Breast epithelium (tissue), 4 donors: ENCODE measurements around the gene C1QTNF8. TPM values are rescaled to one million over a fixed set of nuclear protein-coding genes. Genes with fewer than 3 reads are reported as not detected.

Experiments
- DNase-seq, 2 donors: peaks; one replicate each; pipeline ENCODE4 v3.0.0-alpha.2; 2019; ENCODE audit warnings: low spot score in 2 of 2
- H3K27ac ChIP-seq, 2 donors: fragments of 200-600 bp; sonication (generic) in 1 of 2; one replicate each; pipeline ENCODE4 v1.5.1; 2016 to 2019; ENCODE audit warnings: mild to moderate bottlenecking in 1 of 2
- H3K27me3 ChIP-seq, 2 donors: fragments of 200-600 bp; sonication (generic) in 1 of 2; one replicate each; pipeline versions ENCODE4 v1.5.1 to v1.6.0; 2017 to 2019; ENCODE audit warnings: control low read depth in 1 of 2, mild to moderate bottlenecking in 1 of 2
- H3K36me3 ChIP-seq: fragments of 200-600 bp; one replicate; pipeline ENCODE4 v1.5.1; 2019
- H3K4me1 ChIP-seq, 2 donors: fragments of 200-600 bp; sonication (generic); one replicate each; pipeline ENCODE4 v1.5.1; 2016 to 2019; ENCODE audit warnings: control low read depth in 1 of 2
- H3K4me3 ChIP-seq, 3 donors: fragments of 200-600 bp; sonication (generic); 1 replicate in 2 of 3; 2 replicates in 1 of 3; pipeline ENCODE4 v1.5.1; 2016 to 2019; ENCODE audit warnings: mild to moderate bottlenecking in 3 of 3, moderate library complexity in 2 of 3
- H3K9me3 ChIP-seq, 2 donors: fragments of 200-600 bp; sonication (generic) in 1 of 2; one replicate each; pipeline ENCODE4 v1.5.1; 2016 to 2019; ENCODE audit warnings: control low read depth in 1 of 2
- CTCF ChIP-seq, 3 donors: fragments of 450-650 bp; IDR thresholded peaks; one replicate each; pipeline ENCODE4 v1.5.1; 2016 to 2017; ENCODE audit warnings: antibody characterized with exemption in 3 of 3, mild to moderate bottlenecking in 3 of 3, moderate library complexity in 3 of 3
- POLR2A ChIP-seq: fragments of 450-650 bp; IDR thresholded peaks from one replicate; pipeline ENCODE4 v1.6.1; 2016; ENCODE audit warnings: antibody characterized with exemption, mild to moderate bottlenecking, moderate library complexity
- POLR2AphosphoS5 ChIP-seq, 3 donors: sonication (generic); formaldehyde crosslinking; IDR thresholded peaks; one replicate each; pipeline ENCODE4 v1.6.1; 2017; ENCODE audit warnings: antibody characterized with exemption in 3 of 3
- intact Hi-C: fragments of 100-400 bp; cut with DNase I; formaldehyde crosslinking; loops from one replicate; pipeline ENCODE4 v1.15.1; 2023; ENCODE audit warnings: low total_unique reads
- total RNA-seq, 3 donors: library from RNA; depleted of rRNA; stranded (reverse); fragments of >200 nt; gene quantifications; one replicate each; pipeline ENCODE4 v1.1.0, GENCODE V29; 2016

Gene C1QTNF8
- total RNA-seq, 3 donors from 2014 or later = not detected

GRCh38 chr16:1043881-1044451, 52.1 kb downstream of the C1QTNF8 start:
- H3K9me3 ChIP-seq = peaks cover 0 to 8% of the 10 kb centered on the region in 2 donors
- no peak for DNase-seq
- H3K27me3 ChIP-seq = peaks cover 12 to 82% of the 10 kb centered on the region in 2 donors
- H3K4me1 ChIP-seq = no peaks in the 10 kb centered on the region
- TF ChIP-seq CTCF (IDR thresholded peaks at IDR 0.05) (no peak), POLR2AphosphoS5 (IDR thresholded peaks at IDR 0.05) (no peak), POLR2A (no peak)
- no peaks in the 10 kb centered on the region for H3K36me3 ChIP-seq
- H3K4me3 ChIP-seq = peak overlapping the region in 1 of 3 donors; percentile 13
- no peak overlapping the region for H3K27ac ChIP-seq
- intact Hi-C loops = loop anchor here (1.0 kb wide), 1 partner anchor 17 kb away; no protein-coding TSS in a partner anchor

GRCh38 chr16:1042866-1043265, 53.2 kb downstream of the C1QTNF8 start:
- Histone ChIP-seq H3K9me3 (peaks cover 0 to 8% of the 10 kb centered on the region in 2 donors), H3K4me3 (no peak overlapping the region), H3K27ac (no peak overlapping the region), H3K36me3 (no peaks in the 10 kb centered on the region), H3K27me3 (peaks cover 12 to 82% of the 10 kb centered on the region in 2 donors), H3K4me1 (no peaks in the 10 kb centered on the region)
- DNase-seq = no peak
- intact Hi-C loops = no loop called here
- TF ChIP-seq POLR2AphosphoS5 (IDR thresholded peaks at IDR 0.05) (no peak), POLR2A (no peak), CTCF (IDR thresholded peaks at IDR 0.05) (no peak)

- TF ChIP-seq POLR2AphosphoS5 (IDR thresholded peaks at IDR 0.05) (no peak), CTCF (IDR thresholded peaks at IDR 0.05) (no peak), POLR2A (no peak)
- DNase-seq = no peak
- Histone ChIP-seq H3K4me3 (no peak overlapping the region), H3K9me3 (peaks cover 0 to 8% of the 10 kb centered on the region in 2 donors), H3K27ac (no peak overlapping the region), H3K27me3 (peaks cover 12 to 82% of the 10 kb centered on the region in 2 donors), H3K36me3 (no peaks in the 10 kb centered on the region), H3K4me1 (no peaks in the 10 kb centered on the region)
- intact Hi-C loops = no loop called here
These were observed 53.8 kb downstream of the C1QTNF8 start for GRCh38 chr16:1042049-1042744.

- intact Hi-C loops = no loop called here
- Histone ChIP-seq H3K27ac (no peak overlapping the region), H3K36me3 (no peaks in the 10 kb centered on the region), H3K9me3 (peaks cover 0 to 8% of the 10 kb centered on the region in 2 donors), H3K4me3 (no peak overlapping the region), H3K27me3 (peaks cover 6 to 82% of the 10 kb centered on the region in 2 donors), H3K4me1 (no peaks in the 10 kb centered on the region)
- TF ChIP-seq POLR2AphosphoS5 (IDR thresholded peaks at IDR 0.05) (no peak), CTCF (IDR thresholded peaks at IDR 0.05) (no peak), POLR2A (no peak)
- no peak for DNase-seq
These were observed 55.7 kb downstream of the C1QTNF8 start for GRCh38 chr16:1040346-1040745.

GRCh38 chr16:1039762-1040161, 56.3 kb downstream of the C1QTNF8 start:
- no peak for TF ChIP-seq POLR2AphosphoS5 (IDR thresholded peaks at IDR 0.05)
- no peak for TF ChIP-seq CTCF (IDR thresholded peaks at IDR 0.05)
- no peak for TF ChIP-seq POLR2A
- Histone ChIP-seq H3K27ac (no peak overlapping the region), H3K4me3 (no peak overlapping the region), H3K9me3 (peaks cover 0 to 8% of the 10 kb centered on the region in 2 donors), H3K27me3 (peaks cover 2 to 82% of the 10 kb centered on the region in 2 donors), H3K36me3 (no peaks in the 10 kb centered on the region), H3K4me1 (no peaks in the 10 kb centered on the region)
- DNase-seq = no peak
- intact Hi-C loops = no loop called here
